Endodermal cell (in vitro differentiated cells): Measurements from ENCODE around the gene GRK4. TPM values are rescaled to one million over a fixed set of nuclear protein-coding genes. Genes with fewer than 3 reads are reported as not detected.

Experiments
- DNase-seq: peaks from one replicate; pipeline ENCODE4 v3.0.0-alpha.2; 2017
- H3K27ac ChIP-seq: 2 replicates; pipeline ENCODE4 v1.5.1; 2013; ENCODE audit warnings: mild to moderate bottlenecking, low read depth, low read length, moderate library complexity
- H3K27me3 ChIP-seq: 2 replicates; pipeline ENCODE4 v1.6.1; 2013; ENCODE audit warnings: mild to moderate bottlenecking, low read length, moderate library complexity; ENCODE audit not compliant: insufficient read depth, control insufficient read depth, poor library complexity, severe bottlenecking
- H3K36me3 ChIP-seq: 2 replicates; pipeline ENCODE4 v1.7.0; 2013; ENCODE audit warnings: mild to moderate bottlenecking, low read length, moderate library complexity; ENCODE audit not compliant: control insufficient read depth, insufficient read depth
- H3K4me1 ChIP-seq: one replicate; pipeline ENCODE4 v1.7.0; 2013; ENCODE audit warnings: low read length; ENCODE audit not compliant: control insufficient read depth, insufficient read depth
- H3K4me3 ChIP-seq: 2 replicates; pipeline ENCODE4 v1.5.1; 2013; ENCODE audit warnings: mild to moderate bottlenecking, low read length, moderate library complexity
- H3K9ac ChIP-seq: 2 replicates; pipeline ENCODE4 v1.6.1; 2013; ENCODE audit warnings: mild to moderate bottlenecking, low read length, moderate library complexity; ENCODE audit not compliant: poor library complexity, severe bottlenecking; ENCODE audit errors: extremely low read depth
- H3K9me3 ChIP-seq: 2 replicates; pipeline ENCODE4 v1.6.1; 2013; ENCODE audit warnings: mild to moderate bottlenecking, low read length, moderate library complexity; ENCODE audit not compliant: control insufficient read depth
- H3K27ac Mint-ChIP-seq: 2 replicates; pipeline ENCODE4 v1.8.0; 2020; ENCODE audit warnings: mixed read lengths
- H3K27me3 Mint-ChIP-seq: 2 replicates; pipeline ENCODE4 v1.8.0; 2021; ENCODE audit warnings: mild to moderate bottlenecking, mixed read lengths; ENCODE audit not compliant: insufficient read depth
- H3K36me3 Mint-ChIP-seq: 2 replicates; pipeline ENCODE4 v1.8.0; 2020; ENCODE audit warnings: low read depth, mixed read lengths
- H3K4me1 Mint-ChIP-seq: 2 replicates; pipeline ENCODE4 v1.8.0; 2020; ENCODE audit warnings: mixed read lengths
- H3K4me3 Mint-ChIP-seq: 2 replicates; pipeline ENCODE4 v1.8.0; 2020; ENCODE audit warnings: mild to moderate bottlenecking, moderate library complexity, mixed read lengths
- H3K9me3 Mint-ChIP-seq: 2 replicates; pipeline ENCODE4 v1.8.0; 2020; ENCODE audit warnings: mild to moderate bottlenecking, mixed read lengths
- WGBS, 2 experiments: methylation state at CpG; one replicate each; pipeline versions ENCODE4 v1.1.5 to v1.1.7; 2013; ENCODE audit warnings: missing lambda C conversion rate in 2 of 2, mixed read lengths in 1 of 2; ENCODE audit not compliant: insufficient coverage in 1 of 2, insufficient read length in 1 of 2; 5-methylcytosine and 5-hydroxymethylcytosine counted together
- total RNA-seq, 2 donors: library from RNA; stranded (reverse); fragmentation: NEBNext Ultra II Directional in 1 of 2; extraction: Animal tissue kit (Norgen Biotek cat#: 25700) in 1 of 2; gene quantifications; 2 replicates in 1 of 2; 3 replicates in 1 of 2; pipeline ENCODE4 v1.2.1, GENCODE V29; 2021
- TF ChIP-seq, protein P1 (sequence below): fragments of 200-600 bp; sonication (generic); conservative IDR thresholded peaks from 2 replicates; pipeline ENCODE4 v1.5.0; 2021; ENCODE audit warnings: antibody characterized with exemption, mild to moderate bottlenecking

GRK4 gene
- total RNA-seq, 2 donors from 2014 or later, result 2.8 to 4.2 TPM

- WGBS, 2 experiments, result 93 to 95% methylated on average over 6 to 9 of the region's 9 CpGs
- Mint-ChIP-seq H3K4me1 (no peaks in the 10 kb centered on the region), H3K36me3 (no peaks in the 10 kb centered on the region)
Measured at GRCh38 chr4:3026540-3026939, 63.2 kb downstream of the GRK4 start.

GRCh38 chr4:3029464-3029863 is 66.1 kb downstream of the GRK4 start:
- TF ChIP-seq, protein P1, sequence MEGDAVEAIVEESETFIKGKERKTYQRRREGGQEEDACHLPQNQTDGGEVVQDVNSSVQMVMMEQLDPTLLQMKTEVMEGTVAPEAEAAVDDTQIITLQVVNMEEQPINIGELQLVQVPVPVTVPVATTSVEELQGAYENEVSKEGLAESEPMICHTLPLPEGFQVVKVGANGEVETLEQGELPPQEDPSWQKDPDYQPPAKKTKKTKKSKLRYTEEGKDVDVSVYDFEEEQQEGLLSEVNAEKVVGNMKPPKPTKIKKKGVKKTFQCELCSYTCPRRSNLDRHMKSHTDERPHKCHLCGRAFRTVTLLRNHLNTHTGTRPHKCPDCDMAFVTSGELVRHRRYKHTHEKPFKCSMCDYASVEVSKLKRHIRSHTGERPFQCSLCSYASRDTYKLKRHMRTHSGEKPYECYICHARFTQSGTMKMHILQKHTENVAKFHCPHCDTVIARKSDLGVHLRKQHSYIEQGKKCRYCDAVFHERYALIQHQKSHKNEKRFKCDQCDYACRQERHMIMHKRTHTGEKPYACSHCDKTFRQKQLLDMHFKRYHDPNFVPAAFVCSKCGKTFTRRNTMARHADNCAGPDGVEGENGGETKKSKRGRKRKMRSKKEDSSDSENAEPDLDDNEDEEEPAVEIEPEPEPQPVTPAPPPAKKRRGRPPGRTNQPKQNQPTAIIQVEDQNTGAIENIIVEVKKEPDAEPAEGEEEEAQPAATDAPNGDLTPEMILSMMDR, result no peak
- Histone ChIP-seq H3K9me3 (no peaks in the 10 kb centered on the region), H3K9ac (no peak overlapping the region), H3K4me1 (no peaks in the 10 kb centered on the region), H3K4me3 (no peak overlapping the region), H3K27me3 (no peaks in the 10 kb centered on the region), H3K27ac (no peak overlapping the region), H3K36me3 (no peaks in the 10 kb centered on the region)
- H3K4me1 Mint-ChIP-seq, result no peaks in the 10 kb centered on the region
- WGBS, 2 experiments, result 97 to 99% methylated on average over 8 to 9 of the region's 9 CpGs
- no peaks in the 10 kb centered on the region for H3K36me3 Mint-ChIP-seq
- H3K4me3 Mint-ChIP-seq, result no peak overlapping the region
- no peak overlapping the region for H3K27ac Mint-ChIP-seq
- H3K27me3 Mint-ChIP-seq, result no peaks in the 10 kb centered on the region
- H3K9me3 Mint-ChIP-seq, result no peaks in the 10 kb centered on the region
- no peak for DNase-seq

More at GRCh38 chr4:3026540-3026939, 63.2 kb downstream of the GRK4 start:
- H3K9ac ChIP-seq, result no peak overlapping the region
- Mint-ChIP-seq H3K27me3 (peaks cover 1% of the 10 kb centered on the region), H3K27ac (no peak overlapping the region), H3K9me3 (peaks cover 8% of the 10 kb centered on the region), H3K4me3 (no peak overlapping the region)
- no peak overlapping the region for H3K4me3 ChIP-seq
- H3K36me3 ChIP-seq, result no peaks in the 10 kb centered on the region
- H3K27me3 ChIP-seq, result no peaks in the 10 kb centered on the region
- no peak for DNase-seq
- no peak overlapping the region for H3K27ac ChIP-seq
- H3K9me3 ChIP-seq, result no peaks in the 10 kb centered on the region
- no peaks in the 10 kb centered on the region for H3K4me1 ChIP-seq
- TF ChIP-seq, protein P1, result no peak

- H3K27ac ChIP-seq, result no peak overlapping the region
- no peaks in the 10 kb centered on the region for H3K9me3 Mint-ChIP-seq
- no peaks in the 10 kb centered on the region for H3K27me3 ChIP-seq
- no peak overlapping the region for H3K27ac Mint-ChIP-seq
- no peaks in the 10 kb centered on the region for H3K4me1 Mint-ChIP-seq
- H3K9me3 ChIP-seq, result no peaks in the 10 kb centered on the region
- TF ChIP-seq, protein P1, result no peak
- no peaks in the 10 kb centered on the region for H3K27me3 Mint-ChIP-seq
- no peak overlapping the region for H3K4me3 Mint-ChIP-seq
- no peaks in the 10 kb centered on the region for H3K4me1 ChIP-seq
- H3K36me3 Mint-ChIP-seq, result no peaks in the 10 kb centered on the region
- no peak for DNase-seq
- H3K36me3 ChIP-seq, result no peaks in the 10 kb centered on the region
- WGBS, 2 experiments, result 83 to 89% methylated on average over 14 to 18 of the region's 18 CpGs
- H3K4me3 ChIP-seq, result no peak overlapping the region
- no peak overlapping the region for H3K9ac ChIP-seq
Measured at GRCh38 chr4:3030566-3031356, 67.4 kb downstream of the GRK4 start.
